Tibial nerve (tissue), 4 donors: Measurements from ENCODE around the gene INPP5A. TPM values are rescaled to one million over a fixed set of nuclear protein-coding genes. Genes with fewer than 3 reads are reported as not detected.
"Not testable (repeated sequence)": the region's sequence is repeated elsewhere in the genome, so short reads cannot be mapped to it uniquely, and the experiment has no call there.

ENCODE experiments used
- DNase-seq, 2 donors: peaks; one replicate each; pipeline ENCODE4 v3.0.0-alpha.2; 2019; ENCODE audit warnings: low spot score in 2 of 2
- H3K27ac ChIP-seq, 4 donors: fragments of 200-600 bp; sonication (generic) in 3 of 4; one replicate each; pipeline ENCODE4 v1.5.1; 2017 to 2019; ENCODE audit warnings: mild to moderate bottlenecking in 1 of 4
- H3K27me3 ChIP-seq, 2 donors: fragments of 200-600 bp; sonication (generic) in 1 of 2; one replicate each; pipeline versions ENCODE4 v1.5.1 to v1.6.0; 2017 to 2019
- H3K36me3 ChIP-seq, 3 donors: fragments of 200-600 bp; sonication (generic); one replicate each; pipeline ENCODE4 v1.5.1; 2018 to 2019
- H3K4me1 ChIP-seq, 4 donors: fragments of 200-600 bp; sonication (generic) in 3 of 4; one replicate each; pipeline ENCODE4 v1.5.1; 2017 to 2019
- H3K4me3 ChIP-seq, 4 donors: fragments of 200-600 bp; sonication (generic) in 3 of 4; one replicate each; pipeline ENCODE4 v1.5.1; 2017 to 2019; ENCODE audit warnings: mild to moderate bottlenecking in 1 of 4, moderate library complexity in 1 of 4
- H3K9me3 ChIP-seq, 4 donors: fragments of 200-600 bp; sonication (generic) in 3 of 4; one replicate each; pipeline ENCODE4 v1.5.1; 2017 to 2019
- CTCF ChIP-seq, 5 experiments: fragments of 200-600 bp in 3 of 5; fragments of 450-650 bp in 2 of 5; sonication (generic) in 3 of 5; IDR thresholded peaks; one replicate each; pipeline ENCODE4 v1.5.1; 2016 to 2019; ENCODE audit warnings: antibody characterized with exemption in 5 of 5, mild to moderate bottlenecking in 3 of 5, moderate library complexity in 2 of 5
- EP300 ChIP-seq, 2 donors: sonication (generic); formaldehyde crosslinking; IDR thresholded peaks; one replicate each; pipeline ENCODE4 v1.6.1; 2017; ENCODE audit warnings: antibody characterized with exemption in 2 of 2, mild to moderate bottlenecking in 1 of 2
- POLR2A ChIP-seq, 2 donors: fragments of 450-650 bp; IDR thresholded peaks; one replicate each; pipeline ENCODE4 v1.6.1; 2017; ENCODE audit warnings: antibody characterized with exemption in 2 of 2, mild to moderate bottlenecking in 2 of 2, moderate library complexity in 2 of 2
- WGBS, 2 donors: methylation state at CpG; one replicate each; pipeline ENCODE4 v1.1.5; 2018; 5-methylcytosine and 5-hydroxymethylcytosine counted together
- total RNA-seq, 4 donors: library from RNA; depleted of rRNA; stranded (reverse); fragments of >200 nt; gene quantifications; one replicate each; pipeline ENCODE4 v1.1.0, GENCODE V29; 2016

INPP5A gene
- total RNA-seq, 4 donors from 2014 or later, result 73.8 to 101 (median 86.2) TPM

- Histone ChIP-seq H3K4me1 (peaks cover 0 to 56% (median 33%) of the 10 kb centered on the region in 4 donors), H3K27me3 (no peaks in the 10 kb centered on the region), H3K27ac (no peak overlapping the region), H3K4me3 (no peak overlapping the region), H3K36me3 (no peaks in the 10 kb centered on the region), H3K9me3 (no peaks in the 10 kb centered on the region)
- no peak for DNase-seq
- 43 to 48% methylated on average over 7 of the region's 7 CpGs for WGBS, 2 donors
- no peak for TF ChIP-seq POLR2A (IDR thresholded peaks at IDR 0.05)
- no peak for TF ChIP-seq EP300 (IDR thresholded peaks at IDR 0.05)
- no peak for TF ChIP-seq CTCF (IDR thresholded peaks at IDR 0.05)
Measured at GRCh38 chr10:132572545-132572937, 35.0 kb downstream of the INPP5A start.

GRCh38 chr10:132572946-132573345 is 35.4 kb downstream of the INPP5A start:
- DNase-seq, H3K4me3 ChIP-seq, H3K9me3 ChIP-seq, H3K27ac ChIP-seq, H3K27me3 ChIP-seq, H3K36me3 ChIP-seq: not testable (repeated sequence)
- H3K4me1 ChIP-seq, result peaks cover 0 to 60% (median 33%) of the 10 kb centered on the region in 4 donors
- 96% methylated on average over 12 of the region's 12 CpGs for WGBS, 2 donors

- no peak for DNase-seq
- no peaks in the 10 kb centered on the region for H3K27me3 ChIP-seq
- 98 to 99% methylated on average over 8 of the region's 8 CpGs for WGBS, 2 donors
- no peak overlapping the region for H3K27ac ChIP-seq
- no peaks in the 10 kb centered on the region for H3K36me3 ChIP-seq
- H3K4me3 ChIP-seq, result no peak overlapping the region
- TF ChIP-seq POLR2A (IDR thresholded peaks at IDR 0.05) (no peak), EP300 (IDR thresholded peaks at IDR 0.05) (no peak), CTCF (IDR thresholded peaks at IDR 0.05) (no peak)
- peaks cover 0 to 73% (median 36%) of the 10 kb centered on the region in 4 donors for H3K4me1 ChIP-seq
- no peaks in the 10 kb centered on the region for H3K9me3 ChIP-seq
Measured at GRCh38 chr10:132574288-132574687, 36.7 kb downstream of the INPP5A start.

GRCh38 chr10:132574783-132575319 is 37.3 kb downstream of the INPP5A start:
- 56 to 75% methylated on average over 7 to 19 of the region's 19 CpGs for WGBS, 2 donors
- no peak overlapping the region for H3K4me3 ChIP-seq
- H3K27ac ChIP-seq, result peak overlapping the region in 1 of 4 donors; percentile 61
- TF ChIP-seq CTCF (IDR thresholded peaks at IDR 0.05) (no peak), POLR2A (IDR thresholded peaks at IDR 0.05) (no peak), EP300 (IDR thresholded peaks at IDR 0.05) (no peak)
- H3K9me3 ChIP-seq, result no peaks in the 10 kb centered on the region
- no peak for DNase-seq
- H3K36me3 ChIP-seq, result no peaks in the 10 kb centered on the region
- no peaks in the 10 kb centered on the region for H3K27me3 ChIP-seq
- H3K4me1 ChIP-seq, result peaks cover 0 to 77% (median 36%) of the 10 kb centered on the region in 4 donors

- Histone ChIP-seq H3K4me1 (peaks cover 0 to 73% (median 35%) of the 10 kb centered on the region in 4 donors), H3K9me3 (no peaks in the 10 kb centered on the region), H3K27me3 (no peaks in the 10 kb centered on the region), H3K36me3 (no peaks in the 10 kb centered on the region), H3K4me3 (no peak overlapping the region), H3K27ac (peak overlapping the region in 1 of 4 donors; percentile 61)
- DNase-seq, result no peak
- 45% methylated on average over 19 to 20 of the region's 21 CpGs for WGBS, 2 donors
- TF ChIP-seq CTCF (IDR thresholded peaks at IDR 0.05) (no peak), EP300 (IDR thresholded peaks at IDR 0.05) (peak in 1 of 2 donors; percentile 58)
Measured at GRCh38 chr10:132575320-132576201, 38.0 kb downstream of the INPP5A start.
